Activated CD4-positive, alpha-beta T cell treated with anti-CD3 and anti-CD28 coated beads for 36 hours (primary cell): ENCODE results near the gene DHRS7C. TPM values are rescaled to one million over a fixed set of nuclear protein-coding genes. Genes with fewer than 3 reads are reported as not detected.

Experiments used
- ATAC-seq: fragments of 200-7000 bp; cut with Tn5 transposase; one replicate; pipeline ENCODE4 v1.10.0; 2021; ENCODE audit warnings: mild to moderate bottlenecking, moderate library complexity
- CTCF ChIA-PET: fragments of 350-600 bp; sonication (Branson Sonifier 250); formaldehyde crosslinking; loops from one replicate; lab custom pipeline; 2021; ENCODE audit warnings: antibody characterized with exemption; lab: Charles Lee
- POLR2A ChIA-PET: fragments of 350-600 bp; sonication (Branson Sonifier 250); formaldehyde crosslinking; loops from one replicate; lab custom pipeline; 2021; ENCODE audit warnings: antibody characterized with exemption, inconsistent platforms; lab: Charles Lee
- DNase-seq: peaks from one replicate; pipeline ENCODE4 v3.0.0-alpha.2; 2020
- H3K27ac Mint-ChIP-seq: one replicate; pipeline ENCODE4 v1.8.0; 2021; ENCODE audit warnings: mixed read lengths
- H3K27me3 Mint-ChIP-seq: one replicate; pipeline ENCODE4 v1.8.0; 2021; ENCODE audit warnings: mixed read lengths
- H3K36me3 Mint-ChIP-seq: one replicate; pipeline ENCODE4 v1.8.0; 2021; ENCODE audit warnings: low read depth, mixed read lengths
- H3K4me1 Mint-ChIP-seq: one replicate; pipeline ENCODE4 v1.8.0; 2021; ENCODE audit warnings: mixed read lengths
- H3K4me3 Mint-ChIP-seq: one replicate; pipeline ENCODE4 v1.8.0; 2021; ENCODE audit warnings: mild to moderate bottlenecking, moderate library complexity, mixed read lengths
- H3K9me3 Mint-ChIP-seq: one replicate; pipeline ENCODE4 v1.8.0; 2021; ENCODE audit warnings: low read depth, mixed read lengths
- intact Hi-C, 2 experiments: fragments of 100-400 bp; cut with DNase I in 1 of 2; cut with micrococcal nuclease in 1 of 2; formaldehyde crosslinking; loops; one replicate each; pipeline versions ENCODE4 v1.14.2 to v1.15.1; 2022 to 2024; cut with DNase I, micrococcal nuclease
- total RNA-seq, 2 experiments: library from RNA; stranded (reverse); gene quantifications; one replicate each; pipeline ENCODE4 v1.2.3, GENCODE V29; 2021

DHRS7C gene
- total RNA-seq, 2 experiments from 2014 or later = not detected

- ChIA-PET POLR2A (no interaction called here), CTCF (no interaction called here)
- intact Hi-C loops = no loop called here
- Mint-ChIP-seq H3K4me1 (no peaks in the 10 kb centered on the region), H3K27me3 (peaks cover 9% of the 10 kb centered on the region), H3K9me3 (no peaks in the 10 kb centered on the region), H3K27ac (no peak within 1 kb of the TSS), H3K36me3 (no peaks in the 10 kb centered on the region), H3K4me3 (no peak within 1 kb of the TSS)
- DNase-seq = no peak
- no peak for ATAC-seq
Measured at GRCh38 chr17:9821921-9822320, 30.5 kb upstream of the DHRS7C start, which contains the start of gene GSG1L2. Gene GSG1L2, minus strand, starts transcription at chr17:9822079. Its CDS starts 8 bp downstream, at chr17:9822071.

GRCh38 chr17:9820448-9820847 is 29.1 kb upstream of the DHRS7C start:
- CTCF ChIA-PET = no interaction called here
- H3K27me3 Mint-ChIP-seq = peaks cover 11% of the 10 kb centered on the region
- no peak overlapping the region for H3K27ac Mint-ChIP-seq
- no peak for ATAC-seq
- no peaks in the 10 kb centered on the region for H3K4me1 Mint-ChIP-seq
- H3K9me3 Mint-ChIP-seq = no peaks in the 10 kb centered on the region
- POLR2A ChIA-PET = no interaction called here
- H3K36me3 Mint-ChIP-seq = no peaks in the 10 kb centered on the region
- no peak for DNase-seq
- intact Hi-C loops = no loop called here
- H3K4me3 Mint-ChIP-seq = no peak overlapping the region

GRCh38 chr17:9818760-9819159 is 27.4 kb upstream of the DHRS7C start:
- H3K9me3 Mint-ChIP-seq = no peaks in the 10 kb centered on the region
- POLR2A ChIA-PET = no interaction called here
- ATAC-seq = no peak

GRCh38 chr17:9817086-9817485 is 25.7 kb upstream of the DHRS7C start:
- ATAC-seq (no peak), DNase-seq (no peak)
- no peaks in the 10 kb centered on the region for H3K9me3 Mint-ChIP-seq
- no peaks in the 10 kb centered on the region for H3K4me1 Mint-ChIP-seq
- intact Hi-C loops = loop anchor here in 1 of 2 experiments (10.0 kb wide), 1 partner anchor 62 kb away; no protein-coding TSS in a partner anchor
- H3K27ac Mint-ChIP-seq = no peak overlapping the region
- ChIA-PET CTCF (no interaction called here), POLR2A (no interaction called here)
- H3K4me3 Mint-ChIP-seq = no peak overlapping the region
- H3K36me3 Mint-ChIP-seq = no peaks in the 10 kb centered on the region
- H3K27me3 Mint-ChIP-seq = peaks cover 6% of the 10 kb centered on the region

More at GRCh38 chr17:9818760-9819159, 27.4 kb upstream of the DHRS7C start:
- Mint-ChIP-seq H3K27me3 (peaks cover 8% of the 10 kb centered on the region), H3K36me3 (no peaks in the 10 kb centered on the region), H3K27ac (no peak overlapping the region), H3K4me1 (no peaks in the 10 kb centered on the region), H3K4me3 (no peak overlapping the region)
- CTCF ChIA-PET = no interaction called here
- no peak for DNase-seq
- intact Hi-C loops = loop anchor here in 1 of 2 experiments (10.0 kb wide), 1 partner anchor 64 kb away; no protein-coding TSS in a partner anchor

- H3K4me1 Mint-ChIP-seq = no peaks in the 10 kb centered on the region
- POLR2A ChIA-PET = no interaction called here
- H3K27me3 Mint-ChIP-seq = peaks cover 6% of the 10 kb centered on the region
- intact Hi-C loops = loop anchor here in 1 of 2 experiments (10.0 kb wide), 1 partner anchor 62 kb away; no protein-coding TSS in a partner anchor
- CTCF ChIA-PET = no interaction called here
- H3K36me3 Mint-ChIP-seq = no peaks in the 10 kb centered on the region
- no peaks in the 10 kb centered on the region for H3K9me3 Mint-ChIP-seq
- DNase-seq (no peak), ATAC-seq (no peak)
- no peak overlapping the region for H3K27ac Mint-ChIP-seq
- H3K4me3 Mint-ChIP-seq = no peak overlapping the region
Measured at GRCh38 chr17:9816472-9816871, 25.1 kb upstream of the DHRS7C start.

GRCh38 chr17:9814337-9814945 is 23.0 kb upstream of the DHRS7C start:
- DNase-seq (no peak), ATAC-seq (no peak)
- no peaks in the 10 kb centered on the region for H3K4me1 Mint-ChIP-seq
- CTCF ChIA-PET = no interaction called here
- H3K9me3 Mint-ChIP-seq = no peaks in the 10 kb centered on the region
- no peak overlapping the region for H3K27ac Mint-ChIP-seq
- intact Hi-C loops = loop anchor here in 1 of 2 experiments (10.0 kb wide), 1 partner anchor 60 kb away; no protein-coding TSS in a partner anchor
- no peaks in the 10 kb centered on the region for H3K36me3 Mint-ChIP-seq
- POLR2A ChIA-PET = no interaction called here
- no peak overlapping the region for H3K4me3 Mint-ChIP-seq
- H3K27me3 Mint-ChIP-seq = peaks cover 8% of the 10 kb centered on the region

GRCh38 chr17:9813166-9813565 is 21.8 kb upstream of the DHRS7C start:
- ATAC-seq (no peak), DNase-seq (no peak)
- POLR2A ChIA-PET = no interaction called here
- no peak overlapping the region for H3K27ac Mint-ChIP-seq
- H3K9me3 Mint-ChIP-seq = no peaks in the 10 kb centered on the region
- no peak overlapping the region for H3K4me3 Mint-ChIP-seq
- CTCF ChIA-PET = no interaction called here
- no peaks in the 10 kb centered on the region for H3K36me3 Mint-ChIP-seq
- H3K4me1 Mint-ChIP-seq = no peaks in the 10 kb centered on the region
- peaks cover 7% of the 10 kb centered on the region for H3K27me3 Mint-ChIP-seq
- intact Hi-C loops = loop anchor here in 1 of 2 experiments (10.0 kb wide), 1 partner anchor 58 kb away; no protein-coding TSS in a partner anchor

- H3K36me3 Mint-ChIP-seq = no peaks in the 10 kb centered on the region
Measured at GRCh38 chr17:9811537-9811936, 20.1 kb upstream of the DHRS7C start.

GRCh38 chr17:9811086-9811485 is 19.7 kb upstream of the DHRS7C start:
- ATAC-seq (no peak), DNase-seq (no peak)
- Mint-ChIP-seq H3K27ac (no peak overlapping the region), H3K36me3 (no peaks in the 10 kb centered on the region), H3K4me1 (no peaks in the 10 kb centered on the region), H3K9me3 (no peaks in the 10 kb centered on the region), H3K27me3 (peaks cover 4% of the 10 kb centered on the region), H3K4me3 (no peak overlapping the region)
- intact Hi-C loops = loop anchor here in 1 of 2 experiments (10.0 kb wide), 1 partner anchor 56 kb away; no protein-coding TSS in a partner anchor
- ChIA-PET POLR2A (no interaction called here), CTCF (no interaction called here)

More at GRCh38 chr17:9811537-9811936, 20.1 kb upstream of the DHRS7C start:
- H3K4me1 Mint-ChIP-seq = no peaks in the 10 kb centered on the region
- ChIA-PET POLR2A (no interaction called here), CTCF (interaction anchor here (0.6 kb wide), 1 partner anchor 42 kb away, joined by 3 read pairs; no protein-coding TSS in a partner anchor)
- intact Hi-C loops = loop anchor here in 1 of 2 experiments (10.0 kb wide), 1 partner anchor 57 kb away; no protein-coding TSS in a partner anchor
- H3K27me3 Mint-ChIP-seq = peaks cover 7% of the 10 kb centered on the region
- no peaks in the 10 kb centered on the region for H3K9me3 Mint-ChIP-seq
- H3K4me3 Mint-ChIP-seq = no peak overlapping the region
- no peak overlapping the region for H3K27ac Mint-ChIP-seq
- DNase-seq (no peak), ATAC-seq (no peak)

GRCh38 chr17:9810100-9810949 is 18.9 kb upstream of the DHRS7C start:
- Mint-ChIP-seq H3K4me1 (no peaks in the 10 kb centered on the region), H3K9me3 (no peaks in the 10 kb centered on the region), H3K36me3 (no peaks in the 10 kb centered on the region), H3K27me3 (peaks cover 4% of the 10 kb centered on the region), H3K4me3 (no peak overlapping the region), H3K27ac (no peak overlapping the region)
- intact Hi-C loops = loop anchor here in 1 of 2 experiments (10.0 kb wide), 1 partner anchor 56 kb away; no protein-coding TSS in a partner anchor
- ChIA-PET POLR2A (no interaction called here), CTCF (interaction anchor here (0.6 kb wide), 1 partner anchor 443 kb away, joined by 3 read pairs; no protein-coding TSS in a partner anchor)
- ATAC-seq (no peak), DNase-seq (no peak)

- no peaks in the 10 kb centered on the region for H3K9me3 Mint-ChIP-seq
- ChIA-PET CTCF (no interaction called here), POLR2A (no interaction called here)
- no peaks in the 10 kb centered on the region for H3K36me3 Mint-ChIP-seq
- H3K27ac Mint-ChIP-seq = no peak overlapping the region
- no peaks in the 10 kb centered on the region for H3K4me1 Mint-ChIP-seq
- no peak overlapping the region for H3K4me3 Mint-ChIP-seq
- peaks cover 4% of the 10 kb centered on the region for H3K27me3 Mint-ChIP-seq
- no peak for DNase-seq
- no peak for ATAC-seq
- intact Hi-C loops = no loop called here
Measured at GRCh38 chr17:9809409-9809808, 18.0 kb upstream of the DHRS7C start.
